Measurements from ENCODE around the gene RGPD3. TPM values are rescaled to one million over a fixed set of nuclear protein-coding genes. Genes with fewer than 3 reads are reported as not detected.
"Not testable (repeated sequence)": the region's sequence is repeated elsewhere in the genome, so short reads cannot be mapped to it uniquely, and the experiment has no call there.

The RGPD3 gene
- 0.09 to 0.18 TPM (median 0.18 TPM) in 3 replicates for total RNA-seq

- not testable (repeated sequence) for H3K4me1 Mint-ChIP-seq; H3K36me3 Mint-ChIP-seq; H3K4me3 Mint-ChIP-seq; H3K9me3 Mint-ChIP-seq; DNase-seq (ENCODE audit: low spot score in 2 of 2, unreplicated experiment in 2 of 2); H3K27me3 Mint-ChIP-seq (ENCODE audit: low read depth); H3K27ac Mint-ChIP-seq
Measured at GRCh38 chr2:106468107-106468506, at the start of gene RGPD3. Gene RGPD3 (minus strand): TSS chr2:106468413. CDS start chr2:106468288, 125 bp downstream.

GRCh38 chr2:106517329-106517728 lies 49.1 kb upstream of the RGPD3 start:
- Mint-ChIP-seq H3K4me1 (no peaks in the 10 kb centered on the region), H3K27me3 (ENCODE audit: low read depth) (no peaks in the 10 kb centered on the region), H3K36me3 (no peaks in the 10 kb centered on the region), H3K27ac (no peak overlapping the region), H3K4me3 (no peak overlapping the region), H3K9me3 (no peaks in the 10 kb centered on the region)
- no peak for TF ChIP-seq CTCF (IDR thresholded peaks at IDR 0.05; ENCODE audit: unreplicated experiment)
- no peak for DNase-seq (ENCODE audit: low spot score in 2 of 2, unreplicated experiment in 2 of 2)

GRCh38 chr2:106516864-106517263 lies 48.7 kb upstream of the RGPD3 start:
- TF ChIP-seq CTCF (IDR thresholded peaks at IDR 0.05; ENCODE audit: unreplicated experiment) = no peak
- no peaks in the 10 kb centered on the region for H3K27me3 Mint-ChIP-seq (ENCODE audit: low read depth)
- H3K4me3 Mint-ChIP-seq = no peak overlapping the region
- no peak overlapping the region for H3K27ac Mint-ChIP-seq
- H3K36me3 Mint-ChIP-seq = no peaks in the 10 kb centered on the region
- DNase-seq (ENCODE audit: low spot score in 2 of 2, unreplicated experiment in 2 of 2) = no peak
- no peaks in the 10 kb centered on the region for H3K9me3 Mint-ChIP-seq
- H3K4me1 Mint-ChIP-seq = no peaks in the 10 kb centered on the region

GRCh38 chr2:106516436-106516835 lies 48.2 kb upstream of the RGPD3 start:
- no peak for DNase-seq (ENCODE audit: low spot score in 2 of 2, unreplicated experiment in 2 of 2)
- H3K27ac Mint-ChIP-seq = no peak overlapping the region
- no peaks in the 10 kb centered on the region for H3K36me3 Mint-ChIP-seq
- H3K4me3 Mint-ChIP-seq = no peak overlapping the region
- H3K4me1 Mint-ChIP-seq = no peaks in the 10 kb centered on the region
- TF ChIP-seq CTCF (IDR thresholded peaks at IDR 0.05; ENCODE audit: unreplicated experiment) = no peak
- no peaks in the 10 kb centered on the region for H3K9me3 Mint-ChIP-seq
- no peaks in the 10 kb centered on the region for H3K27me3 Mint-ChIP-seq (ENCODE audit: low read depth)

- not testable (repeated sequence) for H3K4me1 Mint-ChIP-seq; H3K27ac Mint-ChIP-seq; H3K4me3 Mint-ChIP-seq; DNase-seq (ENCODE audit: low spot score in 2 of 2, unreplicated experiment in 2 of 2); H3K36me3 Mint-ChIP-seq; H3K9me3 Mint-ChIP-seq; H3K27me3 Mint-ChIP-seq (ENCODE audit: low read depth)
Measured at GRCh38 chr2:106514827-106515226, 46.6 kb upstream of the RGPD3 start.

- not testable (repeated sequence) for DNase-seq (ENCODE audit: low spot score in 2 of 2, unreplicated experiment in 2 of 2); H3K27me3 Mint-ChIP-seq (ENCODE audit: low read depth); H3K9me3 Mint-ChIP-seq; H3K27ac Mint-ChIP-seq; H3K36me3 Mint-ChIP-seq; H3K4me1 Mint-ChIP-seq; H3K4me3 Mint-ChIP-seq
Measured at GRCh38 chr2:106513391-106513790, 45.2 kb upstream of the RGPD3 start.

GRCh38 chr2:106511934-106512333 lies 43.7 kb upstream of the RGPD3 start:
- H3K9me3 Mint-ChIP-seq; H3K36me3 Mint-ChIP-seq; DNase-seq (ENCODE audit: low spot score in 2 of 2, unreplicated experiment in 2 of 2); H3K4me3 Mint-ChIP-seq; H3K4me1 Mint-ChIP-seq; H3K27ac Mint-ChIP-seq; H3K27me3 Mint-ChIP-seq (ENCODE audit: low read depth): not testable (repeated sequence)

- not testable (repeated sequence) for H3K36me3 Mint-ChIP-seq; H3K27me3 Mint-ChIP-seq (ENCODE audit: low read depth); H3K4me1 Mint-ChIP-seq; H3K9me3 Mint-ChIP-seq; H3K4me3 Mint-ChIP-seq; H3K27ac Mint-ChIP-seq; DNase-seq (ENCODE audit: low spot score in 2 of 2, unreplicated experiment in 2 of 2)
Measured at GRCh38 chr2:106511476-106511901, 43.3 kb upstream of the RGPD3 start.

- H3K4me3 Mint-ChIP-seq; H3K27ac Mint-ChIP-seq; H3K9me3 Mint-ChIP-seq; DNase-seq (ENCODE audit: low spot score in 2 of 2, unreplicated experiment in 2 of 2); H3K4me1 Mint-ChIP-seq; H3K27me3 Mint-ChIP-seq (ENCODE audit: low read depth); H3K36me3 Mint-ChIP-seq: not testable (repeated sequence)
Measured at GRCh38 chr2:106510791-106511190, 42.6 kb upstream of the RGPD3 start.

- not testable (repeated sequence) for H3K4me3 Mint-ChIP-seq; H3K36me3 Mint-ChIP-seq; DNase-seq (ENCODE audit: low spot score in 2 of 2, unreplicated experiment in 2 of 2); H3K27ac Mint-ChIP-seq; H3K9me3 Mint-ChIP-seq; H3K27me3 Mint-ChIP-seq (ENCODE audit: low read depth); H3K4me1 Mint-ChIP-seq
Measured at GRCh38 chr2:106509374-106509770, 41.2 kb upstream of the RGPD3 start.

- not testable (repeated sequence) for H3K27ac Mint-ChIP-seq; H3K27me3 Mint-ChIP-seq (ENCODE audit: low read depth); H3K4me1 Mint-ChIP-seq; DNase-seq (ENCODE audit: low spot score in 2 of 2, unreplicated experiment in 2 of 2); H3K4me3 Mint-ChIP-seq; H3K36me3 Mint-ChIP-seq; H3K9me3 Mint-ChIP-seq
Measured at GRCh38 chr2:106508660-106509373, 40.6 kb upstream of the RGPD3 start.

Data from mesothelial cell of epicardium (in vitro differentiated cells).